NK-92 treated with Interleukin-12 subunit alpha and Interleukin-12 subunit beta, amount 100 ng/mL, for 24 hours (cell line): ENCODE data around the gene GJD3.

Experiments
- DNase-seq: peaks from one replicate; lab custom pipeline; 2025; lab: John Stamatoyannopoulos, UW

Gene GJD3

DNA sequence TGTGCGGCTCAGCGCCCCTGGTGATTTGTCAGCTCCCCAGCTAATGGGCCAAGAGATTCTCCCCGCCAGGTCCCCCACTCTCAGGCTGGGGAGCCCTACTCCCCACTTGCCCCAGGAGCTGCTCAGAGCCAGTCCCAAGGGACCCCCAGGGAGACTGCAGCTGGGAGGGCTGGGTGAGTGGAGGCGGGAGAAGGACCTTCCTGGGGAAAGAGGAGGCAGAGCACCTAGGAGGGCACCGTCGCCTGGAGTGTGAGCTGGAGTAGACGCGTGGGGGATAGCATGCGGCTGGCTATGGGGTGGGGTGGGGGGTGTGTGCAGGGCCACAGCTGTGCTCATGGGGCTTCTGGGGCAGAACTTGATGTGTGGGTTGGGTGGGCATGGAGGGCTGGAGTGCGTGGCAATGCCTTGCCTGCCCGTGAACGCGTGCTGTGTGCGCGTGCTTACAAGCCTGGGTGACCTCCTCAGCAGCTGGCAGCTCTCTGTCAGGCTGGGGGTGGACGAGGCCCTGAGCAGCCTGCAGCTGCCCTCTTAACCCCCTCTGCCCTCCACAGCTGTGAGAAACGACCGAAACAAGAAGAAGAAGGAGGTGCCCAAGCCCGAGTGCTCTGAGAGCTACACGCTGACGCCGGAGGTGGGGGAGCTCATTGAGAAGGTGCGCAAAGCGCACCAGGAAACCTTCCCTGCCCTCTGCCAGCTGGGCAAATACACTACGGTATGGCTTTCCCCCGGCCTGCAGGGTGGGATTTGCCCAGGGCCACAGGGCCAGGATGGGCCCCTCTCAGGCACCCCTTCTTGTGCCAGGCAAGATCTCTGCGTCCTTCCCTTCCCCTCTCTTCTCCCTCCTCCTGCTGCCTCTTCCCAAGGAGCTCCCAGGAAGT, 12.9 kb downstream of the GJD3 start:
- no peak for DNase-seq

DNA sequence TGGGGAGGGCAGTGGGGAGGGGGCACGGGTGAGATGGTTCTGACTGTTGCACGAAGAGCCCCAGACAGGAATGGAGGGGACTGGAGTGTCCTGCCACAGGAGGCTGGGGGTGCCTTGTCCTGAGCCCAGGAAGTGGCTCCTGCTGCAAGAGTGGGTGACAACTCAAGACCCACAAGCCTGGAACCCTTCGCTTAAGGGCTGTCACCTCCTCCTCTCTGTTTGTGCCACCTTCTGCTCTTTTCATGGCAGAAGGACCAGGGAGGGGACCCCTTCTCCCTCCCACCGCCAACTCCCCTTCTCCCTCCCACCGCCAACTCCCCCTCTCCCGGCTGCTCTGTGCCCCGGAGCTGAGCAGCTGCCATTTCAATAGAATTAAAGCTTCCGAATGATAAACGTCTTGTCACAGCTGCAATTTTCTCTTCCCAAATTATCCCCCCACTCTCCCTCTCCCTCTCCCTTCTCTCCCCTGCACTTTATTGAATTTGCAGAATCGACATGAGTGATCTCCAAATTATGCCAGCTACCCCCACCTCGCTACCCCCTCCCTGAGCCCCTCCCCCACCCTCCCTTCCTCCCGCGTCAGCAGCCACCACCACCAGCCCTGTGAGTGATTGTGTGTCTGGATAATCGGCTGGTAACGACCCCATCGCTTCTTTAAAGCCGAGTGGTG, 13.7 kb downstream of the GJD3 start:
- no peak for DNase-seq

DNA sequence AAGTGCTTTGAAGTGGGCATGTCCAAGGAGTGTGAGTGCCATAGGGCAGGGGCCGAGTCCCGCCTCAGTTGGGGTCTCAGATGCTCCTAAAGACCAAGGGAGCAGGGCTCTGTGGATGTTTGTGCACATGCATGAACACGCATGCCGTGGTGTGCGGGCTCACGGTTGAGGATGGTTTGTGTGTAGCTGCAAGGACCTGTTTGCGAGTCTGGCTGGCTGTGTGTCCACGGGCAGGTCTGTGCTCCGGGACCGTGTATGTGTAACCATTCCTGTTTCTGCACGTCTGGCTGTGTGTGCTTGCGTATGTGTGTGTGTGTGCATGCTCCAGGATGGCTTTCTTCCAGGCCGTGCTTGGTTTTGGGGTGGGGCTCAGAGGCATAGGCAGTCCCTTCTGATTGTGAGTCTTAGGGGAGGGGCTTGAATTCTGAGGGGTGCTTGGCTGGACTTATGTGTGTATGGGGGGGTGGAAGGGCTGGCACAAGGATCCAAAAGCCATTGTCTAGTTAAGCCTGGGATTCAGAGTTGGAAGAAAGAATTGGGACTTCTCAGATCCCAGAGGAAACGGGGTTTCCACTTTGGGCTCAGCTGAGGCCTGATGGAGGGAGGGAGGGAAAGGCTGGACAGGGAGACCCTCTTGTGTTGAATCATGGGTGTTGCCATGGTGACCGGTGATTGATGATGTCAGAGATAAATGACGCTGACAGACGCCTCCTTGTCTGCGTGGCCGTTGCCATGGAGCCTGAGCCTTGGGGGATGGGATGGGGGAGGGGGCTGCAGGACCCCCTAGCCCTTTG, 14.4 kb downstream of the GJD3 start:
- no peak for DNase-seq

DNA sequence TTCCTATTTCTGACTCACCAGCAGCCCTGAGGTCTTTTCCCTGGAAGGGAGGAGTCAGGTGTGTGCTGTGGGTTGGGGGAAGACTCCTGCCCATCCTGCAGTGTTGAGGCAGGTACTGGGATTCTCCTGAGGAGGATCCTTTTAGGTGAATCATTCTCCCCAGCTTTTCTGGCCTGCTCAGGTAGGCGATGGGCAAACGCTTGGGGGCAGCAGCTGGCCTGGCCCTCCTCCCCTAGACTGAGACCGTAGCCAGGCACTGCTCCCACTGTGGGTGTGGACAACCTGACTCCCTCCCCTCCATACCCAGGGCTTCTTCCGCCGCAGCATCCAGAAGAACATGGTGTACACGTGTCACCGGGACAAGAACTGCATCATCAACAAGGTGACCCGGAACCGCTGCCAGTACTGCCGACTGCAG, 15.1 kb downstream of the GJD3 start:
- no peak for DNase-seq

DNA sequence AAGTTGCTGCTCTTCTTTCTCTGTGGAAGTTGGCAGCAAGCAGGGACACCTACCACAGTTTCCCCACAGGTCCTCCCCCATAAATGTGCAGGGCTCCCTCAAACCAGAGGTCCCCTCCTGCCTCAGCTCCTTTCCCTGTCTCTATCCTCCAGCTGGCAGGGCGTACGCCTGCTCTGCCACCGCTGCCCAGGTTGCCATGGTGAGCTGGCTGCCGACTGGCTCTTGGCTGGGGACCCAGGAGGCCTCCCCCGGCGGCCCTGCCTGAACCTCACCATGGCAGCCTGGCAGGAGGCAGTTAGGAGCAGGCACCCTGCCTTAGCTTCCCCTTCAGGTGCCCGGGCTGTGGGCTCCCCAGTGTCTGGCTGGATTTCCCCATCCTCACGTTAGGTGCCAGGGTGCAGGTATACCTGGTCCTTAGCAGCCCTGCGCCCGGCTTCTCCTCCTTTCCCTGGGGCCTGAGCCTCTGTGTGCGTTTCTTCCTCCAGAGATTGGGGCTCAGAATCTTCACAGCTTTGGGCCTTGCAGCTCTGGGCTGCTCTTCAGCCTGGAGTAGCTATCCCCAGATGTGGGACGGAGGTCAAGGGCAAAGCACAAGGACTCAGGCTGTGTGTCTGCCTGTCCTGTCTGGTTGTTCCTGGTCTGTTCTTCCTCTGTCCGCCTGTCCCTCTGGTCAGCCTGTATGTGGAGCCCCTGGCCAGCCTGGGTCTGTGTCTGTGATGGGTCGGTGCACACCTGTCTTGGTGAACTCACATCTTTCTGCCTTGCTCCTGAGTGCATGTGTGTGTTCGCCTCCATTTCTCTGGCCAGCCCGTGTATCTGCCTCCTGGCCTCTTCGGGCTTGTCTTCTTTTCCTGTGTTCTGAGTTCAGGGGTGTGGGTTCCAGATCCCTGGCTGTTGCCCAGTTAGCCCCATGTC, 15.7 kb downstream of the GJD3 start:
- no peak for DNase-seq

DNA sequence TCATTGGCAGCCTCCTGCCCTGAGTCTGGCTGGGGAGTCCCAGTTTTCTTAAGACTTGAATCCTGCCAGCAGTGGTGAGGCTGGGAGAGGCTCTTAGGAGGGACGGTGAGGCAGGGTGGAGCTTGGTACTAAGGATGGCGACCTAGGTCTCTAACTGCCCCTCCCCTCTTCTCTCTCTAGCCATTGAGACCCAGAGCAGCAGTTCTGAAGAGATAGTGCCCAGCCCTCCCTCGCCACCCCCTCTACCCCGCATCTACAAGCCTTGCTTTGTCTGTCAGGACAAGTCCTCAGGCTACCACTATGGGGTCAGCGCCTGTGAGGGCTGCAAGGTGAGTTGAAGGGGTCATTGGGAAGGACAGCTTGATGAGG, 16.4 kb downstream of the GJD3 start:
- no peak for DNase-seq

DNA sequence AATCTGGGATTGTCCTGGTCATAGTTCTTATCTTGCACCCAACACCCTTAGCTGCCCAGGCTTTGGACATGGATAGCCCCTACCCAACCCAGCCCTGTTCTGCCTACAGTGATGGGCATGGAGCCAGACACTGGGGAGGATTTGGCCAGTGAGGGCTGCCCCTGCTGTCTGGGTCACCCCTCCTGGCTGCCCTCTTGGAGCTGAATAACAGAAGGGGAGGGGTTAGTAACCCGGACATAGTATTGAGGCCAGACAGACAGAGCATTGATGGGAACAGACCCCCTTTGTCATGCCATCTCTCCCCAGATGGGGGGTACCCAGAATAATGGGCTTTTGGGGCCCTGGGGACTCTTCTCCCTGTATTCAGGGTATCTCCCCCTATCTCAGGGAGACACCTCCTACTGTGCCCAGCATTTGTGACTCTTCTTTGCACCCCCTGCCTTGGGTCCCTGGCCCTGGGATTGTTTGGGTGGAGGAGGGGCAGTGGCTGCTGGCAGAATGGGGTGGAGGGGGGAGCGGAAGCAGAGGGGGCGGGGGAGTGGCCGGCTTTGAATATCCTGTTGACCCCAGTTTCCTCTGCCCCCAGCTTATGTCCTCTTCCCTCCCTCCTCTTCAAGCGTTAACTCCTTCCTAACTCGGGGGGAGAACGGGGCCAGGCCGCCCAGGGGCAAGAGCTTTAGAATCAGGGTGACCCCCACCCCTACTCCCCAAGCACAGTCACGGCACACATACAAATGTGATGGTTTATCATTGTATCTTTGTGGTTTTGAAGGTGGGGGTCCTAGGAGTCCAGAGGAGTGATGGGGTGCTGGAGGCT, 17.0 kb downstream of the GJD3 start:
- DNase-seq: no peak

DNA sequence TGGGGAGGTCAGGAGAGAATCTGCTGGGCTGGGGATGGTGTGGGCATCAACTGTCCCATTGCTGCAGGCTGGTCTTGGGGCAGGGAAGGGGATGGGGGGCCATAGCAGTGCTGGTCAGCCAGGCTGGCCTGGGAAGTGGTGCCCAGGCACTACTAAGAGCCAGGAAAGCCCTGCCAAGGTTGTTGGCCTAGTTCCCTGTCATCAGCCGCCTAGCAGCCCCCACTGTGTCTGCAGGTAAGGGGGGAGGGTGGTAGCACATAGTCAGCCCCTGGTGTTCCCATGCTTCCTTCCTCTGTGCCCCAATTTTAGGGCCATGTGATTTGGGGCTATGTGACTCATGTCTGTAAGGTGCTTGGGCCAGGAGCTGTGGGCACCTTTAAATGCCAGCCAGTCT, 17.8 kb downstream of the GJD3 start:
- DNase-seq: no peak

DNA sequence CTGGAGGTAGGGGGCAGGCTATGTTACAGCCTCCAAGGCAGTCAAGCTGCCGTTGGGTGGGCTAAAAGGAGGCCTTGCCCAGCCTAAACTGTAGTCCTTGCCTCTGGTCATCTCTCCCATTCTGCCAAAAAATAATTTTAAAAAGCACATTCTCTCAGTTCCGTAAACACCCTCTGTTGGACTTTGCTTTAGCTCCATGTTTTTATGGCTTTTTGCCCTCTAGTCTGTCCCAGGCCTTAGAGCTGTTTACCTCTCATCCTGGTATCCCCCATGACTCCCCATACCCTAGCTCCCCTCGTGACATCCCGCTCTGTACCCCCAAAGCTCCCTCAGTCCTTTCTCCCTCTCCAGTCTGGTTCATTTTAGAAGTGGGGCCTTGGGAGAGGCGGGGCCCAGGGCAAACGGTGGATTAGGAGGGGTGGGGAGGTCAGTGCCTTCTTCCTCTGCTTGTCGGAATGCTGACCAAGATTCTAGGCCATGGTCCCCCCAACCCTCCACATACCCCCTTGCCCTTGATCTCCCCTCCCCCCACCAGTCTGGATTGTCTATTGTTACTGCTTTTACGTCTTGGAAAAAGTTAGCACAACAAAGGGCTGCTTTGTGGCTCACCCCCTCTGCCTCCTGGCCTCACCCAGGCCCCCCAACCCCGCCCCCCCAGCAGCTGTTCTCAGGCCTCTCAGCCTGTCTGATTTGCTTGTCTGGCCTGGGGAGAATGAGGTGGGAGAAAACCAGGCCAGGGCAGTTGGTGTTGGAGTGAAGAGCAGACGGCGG, 18.4 kb downstream of the GJD3 start:
- no peak for DNase-seq

DNA sequence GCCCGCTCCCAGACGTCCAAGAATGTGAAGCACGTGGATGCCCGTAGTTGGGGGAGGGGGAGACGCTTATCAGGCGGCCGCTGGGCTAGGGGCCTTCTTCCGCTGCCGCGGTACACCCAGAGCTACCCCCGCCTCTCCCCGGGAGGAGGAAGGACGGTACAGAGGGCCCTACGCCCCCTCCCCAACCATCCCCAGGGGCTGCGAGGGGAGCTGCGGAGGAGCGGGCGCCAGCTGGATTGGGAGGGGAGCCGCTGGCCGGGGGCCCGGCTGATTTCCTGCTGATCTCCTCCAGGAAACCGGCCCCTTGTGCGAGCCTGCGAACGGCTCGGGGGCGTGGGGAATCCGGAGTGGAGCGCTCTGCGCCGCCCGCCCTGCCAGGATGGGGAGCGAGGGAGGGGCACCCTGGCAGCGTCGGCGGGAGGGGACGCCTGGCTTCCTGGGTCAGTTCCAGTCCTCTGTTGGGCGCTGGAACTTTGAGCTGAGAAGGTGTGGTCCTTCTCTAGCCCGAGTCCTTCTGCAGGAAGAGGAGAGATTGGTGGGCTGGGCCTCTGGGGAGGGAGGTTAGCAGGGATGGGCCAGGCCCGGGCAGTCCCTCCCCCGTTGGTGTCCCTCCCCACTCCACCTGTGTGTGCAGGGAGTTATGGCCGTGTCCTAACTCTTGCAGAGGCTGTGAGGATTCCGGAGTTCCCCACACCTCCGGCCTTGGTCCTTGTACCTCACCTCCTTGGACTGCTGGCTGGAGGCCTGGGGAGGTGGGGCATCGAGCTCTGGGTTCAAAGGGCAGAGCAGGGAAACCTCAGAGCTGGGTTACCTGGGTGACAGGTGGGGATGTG, 19.2 kb downstream of the GJD3 start:
- no peak for DNase-seq

DNA sequence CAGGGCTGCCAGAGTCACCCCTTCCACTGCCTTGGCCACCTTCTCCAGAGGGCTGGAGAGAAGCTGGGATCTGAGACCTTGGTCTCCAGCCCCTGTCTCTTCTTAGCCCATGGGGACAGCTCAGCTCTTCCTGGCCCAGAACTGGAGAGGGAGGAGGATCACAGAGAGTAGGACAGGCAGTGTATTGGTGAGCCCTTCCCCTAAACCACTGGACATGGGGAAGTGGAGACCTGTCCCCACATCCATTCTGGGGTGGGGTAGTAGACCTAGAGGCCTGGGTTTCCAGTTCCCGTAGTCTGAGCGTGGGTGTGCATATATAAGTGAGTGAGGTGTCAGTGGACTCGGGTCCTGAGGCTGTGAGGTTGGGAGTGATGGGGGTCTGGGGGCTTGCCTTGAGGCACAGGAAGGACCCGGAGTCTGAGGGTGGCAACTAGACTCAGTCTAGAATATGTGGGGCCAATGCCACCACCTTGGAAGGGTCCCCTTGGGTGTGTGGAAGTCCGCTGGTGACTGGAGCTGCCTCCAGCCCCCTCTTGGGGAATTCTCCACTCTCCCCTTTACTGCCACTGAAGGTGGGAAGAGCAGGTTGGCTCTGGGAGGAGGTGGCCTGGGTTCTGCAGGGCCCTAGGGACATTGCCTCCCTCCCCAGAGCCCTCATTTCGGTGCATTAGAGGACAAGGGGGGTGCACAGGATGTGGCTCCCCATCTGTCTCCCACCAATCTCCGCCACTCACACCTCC, 19.9 kb downstream of the GJD3 start:
- DNase-seq: no peak

DNA sequence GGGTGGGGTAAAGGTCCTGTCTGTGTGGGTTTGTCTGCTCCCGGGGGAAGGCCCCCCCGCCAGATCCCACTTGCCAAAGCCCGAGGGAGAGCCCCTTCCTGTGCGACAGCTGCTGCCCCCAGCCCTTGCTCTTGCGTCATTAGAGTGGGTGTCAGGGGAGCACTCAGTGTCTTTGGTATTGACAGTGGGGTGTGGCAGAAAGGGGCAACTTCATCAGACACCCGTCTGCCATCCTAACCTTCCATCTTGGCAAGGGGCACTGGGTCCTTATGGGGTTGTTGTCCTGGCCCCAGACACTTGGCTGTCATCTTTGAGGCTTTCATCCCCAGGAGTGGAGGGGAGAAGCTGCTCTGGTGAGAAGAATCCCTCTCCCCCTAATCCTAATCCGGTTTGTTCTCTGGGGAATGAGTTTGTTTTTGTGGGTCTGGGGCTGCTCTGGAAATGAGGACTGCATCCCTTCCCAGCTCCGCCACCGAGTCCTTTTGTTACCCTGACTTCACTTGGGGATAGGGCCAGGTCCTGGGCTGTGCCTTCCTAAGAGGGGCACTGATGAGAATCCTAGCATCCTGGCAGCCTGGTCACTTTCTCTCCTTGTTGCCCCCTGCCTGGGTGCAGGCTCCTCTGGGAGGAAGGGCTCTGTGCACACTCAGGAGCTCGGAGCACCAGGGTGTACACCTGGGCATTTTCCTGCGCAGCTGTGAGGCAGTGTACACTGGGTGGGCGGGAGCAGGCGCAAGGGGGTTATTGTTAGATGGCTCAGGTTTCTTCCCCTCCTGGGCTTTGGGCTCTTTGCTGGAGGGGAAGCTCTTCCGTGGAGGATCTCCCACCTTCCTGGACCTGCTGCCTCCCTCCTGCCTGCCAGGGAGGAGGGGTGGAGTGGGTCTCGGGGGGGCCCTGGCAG, 21.1 kb downstream of the GJD3 start:
- DNase-seq: no peak

DNA sequence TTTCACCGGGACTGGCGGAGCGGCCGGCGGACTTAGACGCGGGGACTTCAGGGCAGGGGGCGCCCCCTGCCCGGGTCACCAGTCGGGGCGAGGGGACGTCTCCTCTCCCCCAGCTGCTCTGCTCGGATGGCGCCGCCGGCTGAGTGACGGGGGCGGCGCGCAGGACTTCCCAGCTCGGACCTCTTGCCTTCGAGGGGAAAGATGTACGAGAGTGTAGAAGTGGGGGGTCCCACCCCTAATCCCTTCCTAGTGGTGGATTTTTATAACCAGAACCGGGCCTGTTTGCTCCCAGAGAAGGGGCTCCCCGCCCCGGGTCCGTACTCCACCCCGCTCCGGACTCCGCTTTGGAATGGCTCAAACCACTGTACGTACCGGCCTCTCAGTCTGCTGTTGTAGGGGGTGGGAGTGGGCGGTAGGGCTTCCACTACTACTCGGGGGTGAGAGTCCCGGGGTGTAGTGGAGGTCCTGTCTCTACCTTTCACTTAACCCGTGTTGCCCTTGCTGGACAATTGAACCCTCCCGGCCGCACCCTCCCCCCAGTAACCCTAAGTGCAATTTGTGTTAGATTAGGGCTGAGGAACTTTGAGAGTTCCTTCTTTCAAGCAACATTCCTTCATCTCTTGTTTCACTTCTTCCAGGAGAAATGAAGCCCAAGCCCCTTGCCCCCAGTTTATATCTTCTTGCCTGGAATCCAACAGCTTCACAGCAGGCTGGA, 21.9 kb downstream of the GJD3 start:
- no peak for DNase-seq

DNA sequence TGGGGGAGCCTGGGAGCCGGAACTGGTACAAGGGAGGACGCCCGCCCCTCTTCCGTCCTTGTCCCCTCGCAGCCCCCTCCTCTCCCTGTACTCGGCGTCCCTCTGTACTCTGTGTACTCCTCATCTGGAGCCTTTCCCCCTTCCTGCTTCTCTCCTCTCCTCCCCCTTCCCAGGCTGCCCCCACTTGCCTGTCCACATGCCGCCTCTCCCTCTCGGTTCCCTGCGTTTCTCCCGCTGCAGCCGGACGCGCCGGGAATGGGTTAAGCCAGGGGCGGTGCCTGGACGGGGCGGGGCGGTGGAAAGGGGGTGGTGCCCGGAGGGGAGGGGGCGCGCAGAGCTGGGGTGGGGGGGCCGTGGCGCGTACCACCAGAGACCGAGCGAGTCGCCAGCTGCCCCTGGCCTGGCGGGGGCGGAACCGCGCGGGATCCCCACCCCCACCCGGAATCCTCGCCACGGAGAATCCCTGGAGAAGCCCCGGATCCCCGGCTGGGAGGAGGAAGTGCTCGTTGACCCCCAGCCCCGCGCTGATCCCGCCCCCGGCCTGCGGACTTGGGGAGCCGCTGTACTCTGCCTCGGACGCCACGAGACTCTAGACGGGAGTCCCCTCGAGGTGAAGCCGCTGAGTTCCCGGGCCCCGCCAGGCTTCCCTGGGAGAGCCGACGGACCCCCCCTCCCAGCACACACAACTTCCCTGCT, 22.6 kb downstream of the GJD3 start:
- DNase-seq: no peak

DNA sequence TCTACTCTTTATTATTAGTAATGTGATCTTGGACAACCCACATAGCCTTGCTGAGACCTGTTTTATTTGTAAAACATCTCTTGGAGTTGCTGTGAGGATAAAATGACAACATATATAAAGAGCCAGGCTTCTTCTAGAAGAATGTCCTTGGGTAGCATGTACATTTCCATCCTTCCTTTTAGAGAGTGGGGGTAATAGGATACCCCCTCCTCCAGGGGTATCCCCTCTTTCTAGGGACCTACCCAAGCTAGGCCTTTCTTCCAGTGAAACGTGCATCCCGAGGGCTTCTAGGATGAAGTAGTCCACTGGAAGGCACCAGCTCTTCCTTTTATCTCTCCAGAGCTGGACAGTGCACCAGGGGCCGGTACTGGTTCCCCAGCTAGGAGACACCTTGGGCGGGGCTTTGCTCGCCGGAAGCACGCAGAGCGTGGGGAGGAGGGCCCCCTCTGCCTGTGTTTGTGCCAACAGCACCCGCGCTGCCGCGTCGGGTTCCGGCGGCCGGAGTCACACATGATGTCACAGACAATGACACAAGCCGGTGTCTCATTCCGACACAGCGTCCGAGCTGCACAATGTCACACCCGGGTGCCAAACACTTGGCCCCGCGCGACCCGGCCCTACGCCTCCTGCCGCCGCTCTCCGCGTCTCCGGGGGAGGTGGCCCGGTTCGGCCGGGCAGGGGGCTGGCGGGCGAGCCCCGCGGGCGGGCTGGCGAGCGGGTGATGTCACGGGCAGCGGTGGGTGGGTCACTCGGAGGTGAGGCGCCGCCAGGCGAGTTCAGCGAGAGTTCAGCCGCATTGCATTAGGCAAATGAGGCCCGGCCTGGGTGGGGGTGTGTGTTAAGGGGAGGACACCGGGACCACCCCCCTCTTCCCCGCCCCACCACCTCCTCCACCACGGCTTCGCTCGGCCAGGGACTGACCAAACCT, 23.4 kb downstream of the GJD3 start:
- peak; percentile 89 for DNase-seq
